GM23338 (cell line): ENCODE measurements around the gene SLC45A3. TPM values are rescaled to one million over a fixed set of nuclear protein-coding genes. Genes with fewer than 3 reads are reported as not detected.

Experiments
- ATAC-seq: fragments of 200-7000 bp; cut with Tn5 transposase; 3 replicates; pipeline ENCODE4 v1.9.1; 2020
- DNase-seq: peaks from one replicate; pipeline ENCODE4 v3.0.0-alpha.2; 2015; ENCODE audit warnings: low spot score
- H2AFZ ChIP-seq: fragments of 200-600 bp; sonication (generic); 2 replicates; pipeline ENCODE4 v1.8.0; 2016; ENCODE audit warnings: antibody characterized with exemption, mild to moderate bottlenecking, moderate library complexity
- H3F3A ChIP-seq: fragments of 200-600 bp; sonication (generic); replicated peaks from 2 replicates; pipeline ENCODE4 v1.8.0; 2017; ENCODE audit warnings: antibody characterized with exemption, mixed run types, low read depth
- H3K27ac ChIP-seq: fragments of 200-600 bp; sonication (generic); 2 replicates; pipeline ENCODE4 v1.6.1; 2016; ENCODE audit warnings: low read depth
- H3K27me3 ChIP-seq: fragments of 200-600 bp; sonication (generic); 2 replicates; pipeline ENCODE4 v1.8.0; 2016; ENCODE audit warnings: mild to moderate bottlenecking, mixed run types, moderate library complexity; ENCODE audit not compliant: insufficient read depth
- H3K36me3 ChIP-seq: fragments of 200-600 bp; sonication (generic); 2 replicates; pipeline ENCODE4 v1.8.0; 2016; ENCODE audit warnings: mild to moderate bottlenecking; ENCODE audit not compliant: insufficient read depth
- H3K4me1 ChIP-seq: fragments of 200-600 bp; sonication (generic); 2 replicates; pipeline ENCODE4 v1.8.0; 2016; ENCODE audit warnings: mild to moderate bottlenecking, moderate library complexity; ENCODE audit not compliant: insufficient read depth
- H3K4me2 ChIP-seq: fragments of 200-600 bp; sonication (generic); 2 replicates; pipeline ENCODE4 v1.7.1; 2017; ENCODE audit warnings: mixed run types
- H3K4me3 ChIP-seq: fragments of 200-600 bp; sonication (generic); 2 replicates; pipeline ENCODE4 v1.6.1; 2016; ENCODE audit warnings: mixed run types
- H3K79me2 ChIP-seq: fragments of 200-600 bp; sonication (generic); replicated peaks from 2 replicates; pipeline ENCODE4 v1.8.0; 2017; ENCODE audit warnings: mild to moderate bottlenecking; ENCODE audit not compliant: insufficient read depth
- H3K9me2 ChIP-seq: fragments of 200-600 bp; sonication (generic); 2 replicates; pipeline ENCODE4 v1.8.0; 2017; ENCODE audit not compliant: insufficient read depth
- H4K20me1 ChIP-seq: fragments of 200-600 bp; sonication (generic); replicated peaks from 2 replicates; pipeline ENCODE4 v1.8.0; 2017; ENCODE audit warnings: mild to moderate bottlenecking; ENCODE audit not compliant: insufficient read depth
- H3K27ac Mint-ChIP-seq: 2 replicates; pipeline ENCODE4 v1.8.0; 2020; ENCODE audit warnings: inconsistent platforms, mild to moderate bottlenecking, moderate library complexity, mixed read lengths
- H3K27me3 Mint-ChIP-seq: 3 replicates; pipeline ENCODE4 v1.8.0; 2022; ENCODE audit warnings: low read depth, mild to moderate bottlenecking, moderate library complexity, mixed read lengths, inconsistent platforms; ENCODE audit not compliant: insufficient read depth, poor library complexity
- H3K36me3 Mint-ChIP-seq: 3 replicates; pipeline ENCODE4 v1.8.0; 2021; ENCODE audit warnings: low read depth, mild to moderate bottlenecking, inconsistent platforms, moderate library complexity, mixed read lengths
- H3K4me1 Mint-ChIP-seq: 3 replicates; pipeline ENCODE4 v1.8.0; 2020; ENCODE audit warnings: mild to moderate bottlenecking, inconsistent platforms, mixed read lengths
- H3K4me3 Mint-ChIP-seq: 3 replicates; pipeline ENCODE4 v1.8.0; 2021; ENCODE audit warnings: moderate library complexity, mild to moderate bottlenecking, inconsistent platforms, mixed read lengths
- H3K9me3 Mint-ChIP-seq: 3 replicates; pipeline ENCODE4 v1.8.0; 2020; ENCODE audit warnings: moderate library complexity, mild to moderate bottlenecking, inconsistent platforms, mixed read lengths
- CREB1 ChIP-seq: fragments of 250-450 bp; sonication (Bioruptor Pico); IDR thresholded peaks from 2 replicates; pipeline ENCODE4 v1.5.0; 2020; ENCODE audit warnings: low read depth, mild to moderate bottlenecking, moderate library complexity
- EZH2phosphoT487 ChIP-seq: fragments of 200-600 bp; sonication (generic); IDR thresholded peaks from one replicate; pipeline ENCODE4 v1.8.1; 2018; ENCODE audit warnings: antibody characterized with exemption; ENCODE audit not compliant: unreplicated experiment
- JUNB ChIP-seq: IDR thresholded peaks from one replicate; pipeline ENCODE4 v1.6.1; 2016; ENCODE audit warnings: antibody characterized with exemption; ENCODE audit not compliant: unreplicated experiment
- NANOG ChIP-seq: IDR thresholded peaks from 2 replicates; pipeline ENCODE4 v1.6.1; 2016; ENCODE audit warnings: antibody characterized with exemption, borderline replicate concordance
- POLR2AphosphoS5 ChIP-seq: IDR thresholded peaks from 2 replicates; pipeline ENCODE4 v1.6.1; 2016; ENCODE audit warnings: antibody characterized with exemption, low read depth
- REST ChIP-seq: IDR thresholded peaks from one replicate; pipeline ENCODE4 v1.6.1; 2018; ENCODE audit warnings: antibody characterized with exemption; ENCODE audit not compliant: unreplicated experiment
- STAT1 ChIP-seq: IDR thresholded peaks from one replicate; pipeline ENCODE4 v1.6.1; 2016; ENCODE audit warnings: antibody characterized with exemption; ENCODE audit not compliant: unreplicated experiment
- ZNF114 ChIP-seq: fragments of 250-450 bp; sonication (Bioruptor Pico); IDR thresholded peaks from 2 replicates; pipeline ENCODE4 v1.5.0; 2020; ENCODE audit warnings: mild to moderate bottlenecking, moderate library complexity
- ZNF331 ChIP-seq: fragments of 250-450 bp; sonication (Bioruptor Pico); IDR thresholded peaks from 2 replicates; pipeline ENCODE4 v1.5.0; 2020; ENCODE audit warnings: low read depth, mild to moderate bottlenecking, moderate library complexity
- ZNF462 ChIP-seq: fragments of 250-450 bp; sonication (Bioruptor Pico); IDR thresholded peaks from 2 replicates; pipeline ENCODE4 v1.5.0; 2020; ENCODE audit warnings: mild to moderate bottlenecking, moderate library complexity
- polyA plus RNA-seq: library from polyadenylated mRNA; unstranded; fragments of >200 nt; fragmentation: Nextera tagmentation; extraction: Ambion mirVana; gene quantifications from 2 replicates; pipeline ENCODE4 v1.2.1, GENCODE V29; 2016
- total RNA-seq: library from RNA; depleted of rRNA; stranded (reverse); fragments of >200 nt; shearing (Covaris generic); gene quantifications from 2 replicates; pipeline ENCODE4 v1.2.3, GENCODE V29; 2014

SLC45A3 gene
- total and polyA plus RNA-seq, 2 experiments from 2014 or later, result 4.7 to 16.0 TPM

DNA sequence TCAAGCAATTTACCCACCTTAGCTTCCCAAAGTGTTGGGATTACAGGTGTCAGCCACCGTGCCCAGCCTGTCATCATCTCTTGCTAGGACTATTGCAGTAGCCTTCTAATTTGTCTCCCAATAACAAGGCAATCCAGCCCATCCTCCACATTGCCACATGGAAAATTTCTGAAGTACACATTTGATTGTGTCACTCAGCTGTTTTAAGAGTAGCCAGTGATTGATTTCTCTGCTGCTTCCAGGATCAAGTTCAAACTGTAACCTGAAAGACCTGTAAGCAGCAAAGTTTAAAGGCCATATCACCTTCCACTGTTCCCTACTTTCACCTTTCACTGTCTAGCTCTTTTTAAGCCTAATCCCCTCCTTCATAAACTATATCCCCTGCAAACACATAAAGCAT, 40.7 kb downstream of the SLC45A3 start:
- Histone ChIP-seq H3K79me2 (no peaks in the 10 kb centered on the region), H3K4me1 (no peaks in the 10 kb centered on the region), H3K36me3 (no peaks in the 10 kb centered on the region), H2AFZ (no peak overlapping the region), H3K27ac (no peak overlapping the region), H3F3A (no peaks in the 10 kb centered on the region), H3K27me3 (no peaks in the 10 kb centered on the region), H3K4me2 (no peak overlapping the region), H3K4me3 (no peak overlapping the region), H4K20me1 (no peaks in the 10 kb centered on the region; the same call in 1 of the 2 replicates), H3K9me2 (no peaks in the 10 kb centered on the region)
- Mint-ChIP-seq H3K9me3 (no peaks in the 10 kb centered on the region), H3K4me1 (no peaks in the 10 kb centered on the region), H3K4me3 (no peak overlapping the region), H3K27ac (no peak overlapping the region), H3K27me3 (peaks cover under 1% of the 10 kb centered on the region), H3K36me3 (no peaks in the 10 kb centered on the region)
- TF ChIP-seq REST (no peak), CREB1 (CRISPR knock-in tag) (no peak), ZNF331 (no peak), JUNB (no peak), ZNF114 (CRISPR knock-in tag) (no peak), ZNF462 (no peak), POLR2AphosphoS5 (no peak), EZH2phosphoT487 (no peak), STAT1 (no peak), NANOG (no peak)
- DNase-seq, result no peak
- ATAC-seq, result no peak
